NCI-H2081 treated with DMSO at 0.1 percent for 48 hours (cell line): ENCODE measurements around the gene GTF3C2.
"Not testable (repeated sequence)": the region's sequence is repeated elsewhere in the genome, so short reads cannot be mapped to it uniquely, and the experiment has no call there.

Experiments
- DNase-seq: peaks from one replicate; lab custom pipeline; 2025; lab: John Stamatoyannopoulos, UW

The GTF3C2 gene

DNA sequence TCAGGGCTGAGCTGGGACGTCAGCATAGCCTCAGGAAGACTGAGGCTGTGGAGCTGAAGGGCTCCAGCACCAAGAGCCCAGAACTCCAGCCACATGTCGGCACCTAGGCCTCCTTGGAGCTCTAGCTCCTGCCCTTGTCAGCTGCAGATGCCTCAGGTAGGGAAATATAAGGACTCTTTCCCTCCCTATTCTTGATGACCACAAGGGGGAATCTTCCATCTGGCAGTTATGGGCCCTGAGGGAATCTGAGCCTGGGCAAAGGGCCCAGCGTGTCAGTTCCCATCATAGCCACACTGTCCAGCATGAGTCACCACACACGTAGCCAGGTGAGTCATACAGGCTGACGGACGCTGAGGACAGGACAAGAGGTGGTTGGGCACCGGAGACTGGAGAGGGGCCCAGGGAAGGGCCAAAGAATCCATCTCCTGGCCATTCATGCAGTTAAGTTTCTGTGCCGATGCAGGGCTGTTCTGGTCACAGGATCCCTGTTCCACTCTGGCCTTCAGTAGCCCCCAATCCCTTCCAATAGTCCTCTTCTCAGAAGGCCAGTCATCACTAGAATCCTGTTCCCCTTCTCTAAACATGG is 35.5 kb downstream of the GTF3C2 start:
- DNase-seq = no peak

DNA sequence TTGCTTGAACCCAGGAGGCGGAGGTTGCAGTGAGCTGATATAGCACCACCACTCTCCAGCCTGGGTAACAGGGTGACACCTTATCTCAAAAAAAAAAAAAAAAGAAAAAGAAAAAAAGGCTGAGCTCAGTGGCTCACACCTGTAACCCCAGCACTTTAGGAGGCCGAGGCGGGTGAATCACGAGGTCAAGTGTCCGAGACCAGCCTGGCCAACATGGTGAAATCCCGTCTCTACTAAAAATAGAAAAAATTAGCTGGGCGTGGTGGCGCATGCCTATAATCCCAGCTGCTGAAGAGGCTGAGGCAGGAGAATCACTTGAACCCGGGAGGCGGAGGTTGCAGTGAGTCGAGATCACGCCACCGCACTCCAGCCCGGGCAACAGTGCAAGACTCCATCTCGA is 36.7 kb downstream of the GTF3C2 start:
- DNase-seq = not testable (repeated sequence)

DNA sequence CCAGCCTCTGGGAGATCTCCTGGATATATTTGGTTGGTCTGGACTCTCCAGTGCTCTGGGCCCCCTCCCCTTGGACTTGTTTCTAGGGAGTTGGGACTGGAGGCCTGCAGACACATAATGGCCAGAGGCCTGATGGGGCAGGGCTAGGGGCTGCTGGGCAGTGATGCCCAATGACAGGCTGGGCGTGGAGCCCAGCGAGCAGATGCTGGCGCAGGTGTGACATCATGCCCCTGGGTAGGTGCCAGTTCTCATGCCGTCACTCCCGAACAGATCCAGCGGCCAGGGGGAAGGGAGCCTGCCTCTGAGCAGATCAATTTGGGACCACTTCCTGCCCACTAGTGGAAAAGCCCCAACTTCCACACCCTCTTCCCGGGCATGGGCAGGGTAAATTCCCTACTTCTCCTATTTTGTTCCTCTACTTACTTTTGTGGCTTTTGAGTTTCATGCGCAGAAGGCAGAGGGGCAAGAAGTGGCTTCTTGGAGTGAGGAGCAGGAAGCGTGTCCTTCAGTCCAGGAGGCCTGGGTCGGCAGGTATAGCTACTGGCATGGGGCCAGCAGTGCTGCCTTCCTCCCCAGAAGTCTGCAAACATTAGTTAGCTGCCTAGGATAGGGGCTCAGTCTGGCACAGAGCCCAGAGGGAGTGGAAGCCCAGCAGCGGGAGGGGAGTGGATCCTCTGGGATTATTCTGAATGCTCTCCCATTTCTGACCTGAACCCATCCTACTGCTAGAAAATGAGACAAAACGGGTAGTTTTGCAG is 39.7 kb downstream of the GTF3C2 start:
- DNase-seq = peak; percentile 19

DNA sequence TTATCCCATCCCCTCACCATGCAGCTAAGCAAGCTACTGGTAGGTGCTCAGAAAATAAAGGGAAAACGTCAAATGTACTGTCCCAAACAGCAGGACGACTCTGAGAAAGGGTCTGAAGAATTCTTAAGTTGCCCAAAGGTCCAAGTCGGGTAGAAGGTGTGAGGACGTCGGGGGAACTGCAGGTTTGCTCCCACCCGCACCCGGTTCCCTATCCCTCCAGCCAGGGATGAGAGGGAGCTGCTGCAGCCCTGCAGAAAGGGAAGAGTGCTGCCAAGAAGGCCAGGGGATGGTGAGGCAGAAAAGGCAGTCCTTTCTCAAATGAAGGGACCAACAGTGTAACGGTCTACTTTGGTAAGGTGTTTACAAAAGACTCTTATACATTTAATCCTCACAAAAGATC is 41.4 kb downstream of the GTF3C2 start:
- no peak for DNase-seq

DNA sequence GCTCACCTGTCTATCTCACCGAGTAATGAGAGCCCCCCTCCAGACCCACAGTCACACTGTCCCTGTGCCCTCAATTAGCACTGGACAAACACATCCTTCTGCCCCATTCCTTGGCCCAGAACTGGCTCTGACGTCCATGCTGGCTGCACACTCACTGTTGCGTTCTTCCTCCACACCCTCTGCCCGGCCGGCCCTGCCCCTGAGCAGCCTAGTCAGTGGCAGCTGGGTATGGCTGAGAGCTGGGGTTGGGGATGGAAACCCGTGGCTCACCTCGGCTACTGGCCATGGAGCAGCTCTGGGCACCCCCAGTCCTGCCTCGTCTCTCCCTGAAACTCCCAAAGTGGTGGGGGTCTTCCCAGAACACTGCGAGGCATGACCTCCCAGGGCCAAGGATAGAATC is 41.9 kb downstream of the GTF3C2 start:
- DNase-seq = no peak

DNA sequence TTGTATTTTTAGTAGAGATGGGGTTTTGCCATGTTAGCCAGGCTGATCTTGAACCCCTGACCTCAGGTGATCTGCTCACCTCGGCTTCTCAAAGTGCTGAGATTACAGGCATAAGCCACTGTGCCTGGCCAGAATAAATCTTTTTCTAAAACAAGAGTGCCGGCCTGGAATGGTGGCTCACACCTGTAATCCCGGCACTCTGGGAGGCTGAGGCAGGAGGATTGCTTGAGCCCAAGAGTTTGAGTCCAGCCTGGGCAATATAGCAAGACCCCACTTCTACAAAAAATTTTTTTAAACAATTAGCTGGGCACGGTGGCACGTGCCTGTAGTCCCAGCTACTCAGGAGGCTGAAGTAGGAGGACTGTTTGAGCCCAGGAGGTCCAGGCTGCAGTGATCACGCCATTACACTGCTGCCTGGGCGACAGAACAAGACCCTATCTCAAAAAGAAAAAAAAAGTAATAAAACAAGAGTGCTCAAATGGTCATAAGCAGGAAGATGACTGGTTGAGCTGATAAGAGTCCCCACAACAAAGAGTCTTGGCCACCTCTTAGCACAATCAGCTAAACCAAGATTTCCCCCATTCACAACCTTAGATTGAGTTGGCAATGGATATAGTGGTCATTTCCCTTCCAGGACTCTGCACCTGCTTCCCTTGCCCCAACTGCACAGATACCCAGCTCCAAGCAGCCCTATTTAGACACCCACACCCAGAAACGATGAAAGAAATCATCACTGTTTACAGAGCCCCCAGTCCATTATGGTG is 42.5 kb downstream of the GTF3C2 start:
- DNase-seq = no peak

DNA sequence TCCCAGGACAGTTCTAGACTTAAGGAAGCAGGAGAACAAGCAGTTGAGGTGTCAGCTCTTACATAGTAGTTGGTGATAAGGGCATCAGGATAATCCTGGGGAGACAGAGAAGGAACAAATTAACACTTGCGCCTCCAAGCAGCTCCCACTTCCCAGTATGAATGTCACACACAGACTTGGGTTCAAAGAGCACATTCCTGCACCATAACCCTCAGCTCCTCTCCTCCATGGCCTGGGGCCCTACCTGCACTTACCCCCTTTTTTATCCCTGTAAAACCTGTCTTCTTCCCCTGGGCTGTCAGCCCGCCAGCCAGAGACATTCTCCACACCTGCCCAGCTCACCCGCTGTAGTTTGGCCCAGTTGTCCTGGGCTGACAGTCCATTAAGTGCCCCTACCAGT is 44.4 kb downstream of the GTF3C2 start:
- no peak for DNase-seq

DNA sequence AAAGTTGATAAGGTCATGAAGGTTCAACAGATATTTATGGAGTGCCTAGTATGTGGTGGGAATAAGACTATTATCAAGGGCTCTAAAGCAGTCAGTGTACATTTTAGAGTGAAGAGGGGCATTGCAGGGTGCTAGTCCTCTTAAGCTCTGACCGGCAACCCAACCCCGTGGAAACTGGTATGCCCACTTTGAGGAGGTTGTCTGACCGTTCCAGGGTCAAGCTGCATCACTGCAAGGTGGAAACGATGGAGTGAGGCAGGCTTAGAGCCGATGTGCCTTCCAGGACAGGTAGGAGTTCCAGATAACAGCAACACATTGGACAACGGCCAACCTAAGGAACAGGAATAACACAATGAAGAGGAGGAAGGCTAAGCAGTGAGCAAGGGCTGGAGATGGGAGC is 46.9 kb downstream of the GTF3C2 start:
- no peak for DNase-seq

DNA sequence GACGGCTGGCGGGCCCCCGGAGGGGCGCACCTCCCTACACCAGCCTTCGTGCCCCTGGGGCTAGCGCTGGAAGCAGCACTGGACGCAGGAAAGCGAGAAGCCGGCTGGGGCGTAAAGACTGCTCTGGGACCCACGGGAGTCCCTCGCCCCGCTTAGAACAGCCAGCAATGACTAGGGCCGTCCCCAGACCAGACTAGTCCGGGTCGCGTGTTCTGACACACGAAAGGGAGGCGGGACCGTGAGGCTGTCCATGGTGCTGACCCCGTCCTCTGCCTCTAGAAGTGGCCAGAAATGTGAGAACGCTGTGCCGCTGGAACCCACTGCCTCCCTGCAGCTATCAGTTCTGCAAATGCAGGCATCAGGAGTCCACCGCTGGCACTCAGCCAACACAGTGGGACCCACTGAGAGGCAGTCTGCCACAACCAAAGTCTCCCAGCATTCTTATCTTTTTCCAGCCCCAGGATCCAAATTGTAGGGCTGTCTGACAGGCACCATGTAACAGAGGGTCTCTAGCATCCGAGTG is 48.1 kb downstream of the GTF3C2 start, which contains the start of gene UCN:
UCN (minus strand) TSS at position 87 of the 523 bp plus-strand sequence. CDS start 550 bp downstream, outside the sequence.
- no peak for DNase-seq

DNA sequence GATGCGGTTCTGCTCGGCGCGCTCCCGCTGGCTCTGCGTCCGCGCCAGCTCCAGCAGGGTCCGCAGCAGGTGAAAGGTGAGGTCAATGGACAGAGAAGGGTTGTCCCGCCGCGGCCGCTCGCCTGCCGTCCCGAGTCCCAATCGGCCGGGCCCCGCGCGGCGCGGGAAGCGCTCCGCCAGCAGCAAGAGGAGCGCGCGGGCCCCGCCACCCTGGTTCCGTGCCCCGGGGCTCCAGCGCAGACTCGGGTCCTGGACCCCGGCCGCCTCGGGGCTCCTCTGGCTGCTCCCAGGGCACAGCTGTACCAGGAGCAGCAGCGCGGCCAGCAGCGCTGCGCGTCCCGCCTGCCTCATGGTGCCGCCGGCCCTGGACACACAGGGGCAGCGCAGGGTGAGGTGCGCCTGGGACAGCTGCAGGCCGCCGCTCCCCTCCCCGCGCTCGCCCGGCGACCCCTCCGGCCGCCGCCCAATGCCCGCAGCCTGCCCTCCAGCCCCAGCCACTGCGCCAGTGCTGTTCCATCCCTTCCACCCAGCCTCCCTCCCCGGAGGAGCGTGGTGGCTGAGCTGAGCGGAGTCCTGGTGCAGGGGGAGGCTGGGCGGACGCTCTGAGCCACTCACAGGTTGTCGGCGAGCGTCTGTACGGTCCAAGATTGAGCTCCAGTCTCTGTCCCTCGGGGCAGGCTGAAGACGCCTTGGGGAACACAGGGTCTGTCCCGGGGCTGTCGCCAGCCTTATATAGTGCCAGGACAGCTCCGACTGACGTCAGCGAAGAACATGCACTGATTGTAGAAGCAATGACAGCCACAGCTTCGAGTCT is 48.8 kb downstream of the GTF3C2 start:
- no peak for DNase-seq

DNA sequence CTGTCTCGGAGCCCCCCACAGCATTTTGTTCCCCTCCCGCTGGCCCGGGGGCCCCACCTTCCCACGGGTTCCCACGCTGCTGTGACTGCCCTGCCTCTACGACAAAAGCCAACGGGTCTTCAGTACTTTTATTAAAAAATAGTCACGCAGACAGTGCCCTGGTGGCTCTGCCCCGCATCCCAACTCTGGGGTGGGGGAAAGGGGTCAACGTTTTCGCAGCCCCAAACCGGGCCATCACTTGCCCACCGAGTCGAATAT is 49.3 kb downstream of the GTF3C2 start:
- DNase-seq = no peak

DNA sequence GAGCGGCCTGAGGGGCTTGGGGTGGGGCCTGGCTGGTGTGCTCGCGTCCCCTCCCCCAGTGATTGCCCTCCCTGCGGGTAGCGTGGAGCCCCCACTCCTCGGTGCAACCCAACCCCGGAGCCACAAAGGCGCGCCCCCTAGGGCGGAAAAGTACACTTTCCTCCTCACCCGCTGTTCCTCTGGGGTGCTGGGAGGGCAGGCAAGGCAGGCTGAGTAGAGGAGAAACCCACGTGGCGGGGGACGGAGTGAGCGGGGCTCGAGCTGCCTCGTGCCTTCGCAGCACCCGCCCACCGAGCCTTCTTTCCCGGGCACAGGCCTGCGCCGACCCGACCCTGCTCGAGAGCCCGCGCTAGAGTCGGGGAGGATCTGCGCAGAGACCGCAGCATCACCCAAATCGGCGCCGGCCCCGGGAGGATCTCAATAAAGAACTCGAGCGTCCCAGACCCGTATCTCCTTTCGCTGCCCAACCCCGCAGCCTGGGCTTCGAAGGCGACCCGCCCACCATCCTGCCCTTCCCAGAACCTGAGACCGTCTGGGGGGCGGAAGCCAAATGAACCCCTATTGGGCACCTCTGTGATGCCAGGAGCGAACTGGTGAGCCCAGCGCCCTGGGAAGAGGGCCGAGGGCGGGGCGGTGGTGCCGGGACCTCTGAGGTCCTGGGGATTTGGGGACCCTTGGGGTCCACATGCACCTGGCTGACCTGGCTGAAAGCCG is 49.8 kb downstream of the GTF3C2 start:
- no peak for DNase-seq

DNA sequence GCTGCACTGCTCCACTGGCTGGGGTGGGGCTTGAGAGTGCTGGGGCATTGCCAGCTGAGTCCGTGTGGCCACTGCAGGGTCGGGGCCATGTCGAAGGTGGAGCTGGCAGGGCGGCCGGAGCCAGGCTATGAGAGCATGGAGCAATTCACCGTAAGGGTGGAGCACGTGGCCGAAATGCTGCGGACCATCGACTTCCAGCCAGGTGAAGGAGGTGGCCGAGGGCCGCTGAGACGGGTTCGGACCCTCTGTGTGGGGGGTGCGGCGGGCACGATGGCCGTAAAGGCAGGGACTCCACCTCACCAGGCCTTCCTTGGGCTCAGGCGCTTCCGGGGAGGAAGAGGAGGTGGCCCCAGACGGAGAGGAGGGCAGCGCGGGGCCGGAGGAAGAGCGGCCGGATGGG is 50.4 kb downstream of the GTF3C2 start:
- DNase-seq = no peak

DNA sequence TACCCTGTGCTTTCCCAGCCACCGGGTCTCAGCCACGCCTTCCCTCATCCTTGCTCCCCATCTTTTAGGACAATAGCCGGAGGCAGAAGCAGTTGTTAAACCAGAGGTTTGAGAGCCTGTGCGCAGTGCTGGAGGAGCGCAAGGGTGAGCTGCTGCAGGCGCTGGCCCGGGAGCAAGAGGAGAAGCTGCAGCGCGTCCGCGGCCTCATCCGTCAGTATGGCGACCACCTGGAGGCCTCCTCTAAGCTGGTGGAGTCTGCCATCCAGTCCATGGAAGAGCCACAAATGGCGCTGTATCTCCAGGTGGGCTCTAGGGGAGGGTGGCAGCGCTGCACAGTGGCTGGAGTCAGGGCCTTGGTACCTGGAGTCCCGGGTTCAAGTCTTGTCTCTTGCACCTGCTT is 51.0 kb downstream of the GTF3C2 start:
- no peak for DNase-seq

DNA sequence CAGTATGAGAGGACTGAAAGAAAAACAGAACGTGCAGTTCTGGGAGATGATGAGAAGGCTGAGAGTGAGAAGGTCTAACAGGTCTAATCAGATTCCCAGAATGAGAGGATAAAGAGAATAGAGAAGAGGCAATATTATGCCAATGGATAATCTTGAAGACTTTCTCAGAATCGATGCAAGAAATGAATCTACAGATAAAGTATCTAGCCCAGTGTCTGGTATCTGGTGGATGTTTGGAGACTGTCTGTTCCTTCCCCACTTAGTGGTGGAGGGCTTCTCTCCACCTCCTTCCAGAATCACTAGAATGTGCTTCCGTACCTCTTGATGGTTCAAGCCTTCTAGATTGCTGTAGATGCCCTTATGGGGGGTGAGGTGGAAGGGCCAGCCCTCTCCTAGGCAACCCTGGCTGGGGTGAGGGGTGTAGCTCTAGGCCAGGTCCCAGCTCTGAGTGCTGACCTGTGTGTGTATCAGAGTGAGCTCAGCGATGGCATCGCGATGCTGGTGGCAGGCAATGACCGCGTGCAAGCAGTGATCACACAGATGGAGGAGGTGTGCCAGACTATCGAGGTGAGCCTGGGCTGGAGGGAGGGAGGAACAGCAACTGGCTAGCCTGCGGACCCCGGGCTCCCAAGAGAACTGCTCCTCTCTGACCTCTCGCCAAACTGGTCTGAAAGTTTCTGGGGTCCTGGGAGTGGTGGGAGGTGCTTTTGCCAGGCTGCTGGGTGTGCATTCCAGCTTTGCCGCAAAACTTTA is 51.9 kb downstream of the GTF3C2 start:
- no peak for DNase-seq

DNA sequence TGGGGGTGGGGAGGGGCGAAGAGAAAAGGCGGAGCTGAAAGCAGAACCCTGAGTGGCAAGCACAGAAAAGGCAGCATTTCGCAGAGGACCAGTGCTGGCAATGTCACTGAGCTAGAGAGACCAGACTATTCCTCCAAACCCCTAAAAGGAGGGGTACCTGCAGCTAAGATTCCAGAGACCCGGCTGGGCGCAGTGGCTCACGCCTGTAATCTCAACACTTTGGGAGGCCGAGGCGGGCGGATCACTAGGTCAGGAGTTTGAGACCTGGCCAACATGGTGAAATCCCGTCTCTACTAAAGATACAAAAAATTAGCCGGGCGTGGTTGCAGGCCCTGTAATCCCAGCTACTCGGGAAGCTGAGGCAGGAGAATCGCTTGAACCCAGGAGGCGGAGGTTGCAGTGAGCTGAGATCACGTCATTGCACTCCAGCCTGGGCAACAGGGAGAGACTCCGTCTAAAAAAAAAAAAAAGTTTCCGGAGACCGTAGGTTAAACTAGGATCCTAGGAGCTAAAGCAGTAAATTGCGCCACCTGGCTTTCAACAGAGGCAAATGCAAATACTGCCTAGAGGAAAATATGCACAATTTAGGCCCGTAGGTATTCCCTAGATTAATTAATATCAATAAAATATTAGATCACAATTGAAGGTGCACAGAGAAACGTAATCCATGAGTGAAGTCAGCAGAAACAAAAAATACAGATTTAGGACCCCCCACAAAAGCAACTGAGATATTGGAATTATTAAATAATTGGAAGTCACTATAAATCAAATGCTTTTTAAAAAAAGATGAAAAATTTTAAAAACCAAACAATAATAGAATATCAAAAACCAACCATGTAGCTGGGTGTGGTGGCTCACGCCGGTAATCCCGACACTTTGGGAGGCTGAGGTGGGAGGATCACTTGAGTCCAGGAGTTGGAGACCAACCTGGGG is 53.2 kb downstream of the GTF3C2 start:
- peak; percentile 44 for DNase-seq

DNA sequence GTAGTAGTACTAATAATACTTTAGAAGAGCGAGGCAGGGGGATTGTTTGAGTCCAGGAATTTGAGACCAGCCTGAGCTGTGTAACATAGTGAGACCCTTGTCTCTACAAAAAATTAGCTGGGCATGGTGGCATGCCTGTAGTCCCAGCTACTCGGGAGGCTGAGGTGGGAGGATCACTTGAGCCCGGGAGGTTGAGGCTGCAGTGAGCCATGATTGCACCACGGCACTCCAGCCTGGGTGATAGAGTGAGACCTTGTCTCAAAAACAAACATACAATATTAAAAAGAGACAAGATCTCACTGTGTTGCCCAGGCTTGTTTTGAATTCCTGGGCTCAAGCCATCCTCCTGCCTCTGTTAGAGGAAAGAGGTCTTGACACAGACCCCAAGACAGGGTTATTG is 56.0 kb downstream of the GTF3C2 start:
- DNase-seq = not testable (repeated sequence)

DNA sequence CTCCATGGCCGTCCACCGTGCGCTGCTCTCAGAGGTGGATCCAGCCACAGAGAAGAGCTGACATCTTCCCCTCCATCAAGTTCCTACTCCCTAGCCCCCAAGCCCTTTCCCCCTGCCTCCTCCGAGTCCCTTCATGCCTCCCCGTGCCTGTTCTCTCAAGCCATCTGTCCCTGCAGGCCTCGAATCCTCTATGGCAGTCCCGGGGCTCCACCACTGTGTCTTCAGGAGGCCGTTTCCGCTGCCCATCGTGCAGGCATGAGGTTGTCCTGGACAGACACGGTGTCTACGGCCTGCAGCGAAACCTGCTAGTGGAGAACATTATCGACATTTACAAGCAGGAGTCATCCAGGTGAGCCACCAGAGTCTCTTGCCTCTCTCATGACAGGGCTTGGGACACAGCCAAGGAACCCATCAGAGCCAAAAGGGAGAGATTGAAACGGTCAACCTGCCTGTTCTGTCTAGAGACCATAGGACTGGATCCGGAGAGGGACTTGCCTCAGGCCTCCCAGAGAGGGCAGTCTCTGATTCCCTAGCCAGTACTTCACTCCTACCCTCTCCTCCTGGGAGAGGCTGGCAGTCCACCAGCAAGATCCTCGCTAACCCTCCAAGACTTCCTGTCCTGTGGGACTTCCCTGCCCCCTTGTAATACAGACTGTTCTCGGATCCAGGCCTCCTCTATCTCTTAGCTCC is 58.0 kb downstream of the GTF3C2 start:
- DNase-seq = no peak

DNA sequence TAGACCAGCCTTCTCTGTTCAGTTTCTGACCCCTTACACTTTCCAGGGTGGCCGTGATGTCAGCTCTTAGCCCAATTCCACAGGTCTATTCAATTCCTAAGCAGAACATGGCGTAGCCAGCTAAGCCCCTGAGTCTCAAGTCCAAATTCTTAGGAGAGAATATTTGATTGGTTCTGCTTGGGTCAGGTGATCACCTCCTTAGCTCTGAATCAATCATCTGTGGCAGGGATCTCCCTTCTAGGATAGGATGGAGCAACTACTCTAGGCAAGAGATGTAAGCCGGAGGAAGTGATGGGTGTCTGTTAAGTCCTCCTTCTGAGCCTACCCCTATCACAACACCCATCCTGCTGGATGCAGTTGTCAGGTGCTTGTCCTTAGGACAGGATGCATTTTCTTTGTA is 59.4 kb downstream of the GTF3C2 start:
- no peak for DNase-seq
